H1 (cell line): ENCODE data around the gene FGF21. TPM values are rescaled to one million over a fixed set of nuclear protein-coding genes. Genes with fewer than 3 reads are reported as not detected.
A peak's percentile ranks its signal among the peaks of the same experiment; 100 is the strongest.

Source experiments
- CTCF ChIA-PET: fragments of 300-600 bp; sonication (Branson Sonifier 250); formaldehyde crosslinking; loops from one replicate; lab custom pipeline; 2021; ENCODE audit not compliant: partially characterized antibody; lab: Charles Lee
- POLR2A ChIA-PET: fragments of 300-600 bp; sonication (Branson Sonifier 250); formaldehyde crosslinking; loops from one replicate; lab custom pipeline; 2021; ENCODE audit warnings: inconsistent platforms; ENCODE audit not compliant: partially characterized antibody; lab: Charles Lee
- DNase-seq, 2 experiments: peaks; one replicate each; pipeline versions ENCODE4 v3.0.0 to v3.0.0-alpha.2; 2010 to 2022; ENCODE audit warnings: low spot score in 2 of 2, low read depth in 1 of 2, mixed read lengths in 1 of 2
- FAIRE-seq: peaks from 2 replicates; lab custom pipeline; 2011; peaks lifted over from hg19 to GRCh38; lab: Jason Lieb, UNC
- H2AFZ ChIP-seq: 2 replicates; pipeline ENCODE4 v1.8.1; 2012; ENCODE audit warnings: low read length, inconsistent platforms
- H2AK5ac ChIP-seq: 2 replicates; pipeline ENCODE4 v1.6.1; 2013; ENCODE audit warnings: low read depth, low read length
- H2BK120ac ChIP-seq: replicated peaks from 2 replicates; pipeline ENCODE3; 2013; ENCODE audit warnings: low read depth, low read length, inconsistent platforms
- H2BK12ac ChIP-seq: 2 replicates; pipeline ENCODE4 v1.6.1; 2013; ENCODE audit warnings: low read depth, low read length
- H2BK15ac ChIP-seq: 2 replicates; pipeline ENCODE4 v1.6.1; 2013; ENCODE audit warnings: low read length
- H2BK20ac ChIP-seq: 2 replicates; pipeline ENCODE4 v1.6.1; 2013; ENCODE audit warnings: low read length
- H2BK5ac ChIP-seq: 2 replicates; pipeline ENCODE4 v1.6.1; 2013; ENCODE audit warnings: low read depth, low read length
- H3K14ac ChIP-seq: 2 replicates; pipeline ENCODE4 v1.6.1; 2013; ENCODE audit warnings: inconsistent platforms; ENCODE audit not compliant: insufficient read length
- H3K18ac ChIP-seq: 2 replicates; pipeline ENCODE4 v1.6.1; 2013; ENCODE audit warnings: low read length; ENCODE audit errors: extremely low read depth
- H3K23ac ChIP-seq: 2 replicates; pipeline ENCODE4 v1.6.1; 2013; ENCODE audit warnings: inconsistent platforms; ENCODE audit not compliant: insufficient read length
- H3K23me2 ChIP-seq: 2 replicates; pipeline ENCODE4 v1.6.1; 2013; ENCODE audit warnings: low read depth, low read length
- H3K27ac ChIP-seq: 2 replicates; pipeline ENCODE4 v1.6.1; 2011; ENCODE audit warnings: low read depth, low read length, inconsistent platforms
- H3K27me3 ChIP-seq, 4 experiments: replicated peaks in 1 of 4; 1 replicate in 1 of 4; 2 replicates in 3 of 4; pipeline versions ENCODE4 v1.6.1 to v1.8.1; 2011 to 2013; ENCODE audit warnings: low read length in 3 of 4, mild to moderate bottlenecking in 3 of 4, inconsistent platforms in 2 of 4, mixed read lengths in 2 of 4, moderate library complexity in 1 of 4; ENCODE audit not compliant: control insufficient read depth in 3 of 4, insufficient read depth in 3 of 4; ENCODE audit errors: extremely low read depth in 1 of 4
- H3K36me3 ChIP-seq, 4 experiments: 2 replicates each; pipeline versions ENCODE4 v1.6.1 to v1.8.1; 2011 to 2013; ENCODE audit warnings: mild to moderate bottlenecking in 4 of 4, low read length in 3 of 4, moderate library complexity in 2 of 4, control low read depth in 1 of 4, inconsistent platforms in 1 of 4; ENCODE audit not compliant: insufficient read depth in 4 of 4, control insufficient read depth in 2 of 4
- H3K4ac ChIP-seq: replicated peaks from 2 replicates; pipeline ENCODE3; 2013; ENCODE audit warnings: low read length, low read depth, mixed read lengths, inconsistent platforms; ENCODE audit not compliant: insufficient read length
- H3K4me1 ChIP-seq, 4 experiments: replicated peaks in 1 of 4; 1 replicate in 1 of 4; 2 replicates in 3 of 4; pipeline versions ENCODE4 v1.6.1 to v1.8.1; 2011 to 2013; ENCODE audit warnings: low read length in 3 of 4, inconsistent platforms in 2 of 4, mixed read lengths in 1 of 4; ENCODE audit not compliant: insufficient read depth in 4 of 4, control insufficient read depth in 3 of 4
- H3K4me2 ChIP-seq, 2 experiments: 2 replicates each; pipeline versions ENCODE4 v1.6.1 to v1.8.1; 2011 to 2013; ENCODE audit warnings: low read depth in 2 of 2, low read length in 2 of 2, control low read depth in 1 of 2, inconsistent platforms in 1 of 2, mild to moderate bottlenecking in 1 of 2; ENCODE audit not compliant: insufficient read depth in 1 of 2
- H3K4me3 ChIP-seq, 4 experiments: fragments of 200-600, 300-600 bp in 1 of 4; sonication (generic), shearing (Covaris generic), sonication (Bioruptor Twin) in 1 of 4; 2 replicates each; pipeline versions ENCODE4 v1.5.1 to v1.8.1; 2011 to 2016; ENCODE audit warnings: low read length in 4 of 4, low read depth in 3 of 4, control low read depth in 2 of 4, inconsistent platforms in 2 of 4, mild to moderate bottlenecking in 2 of 4, mixed read lengths in 1 of 4, moderate library complexity in 1 of 4; ENCODE audit not compliant: insufficient read depth in 2 of 4; ENCODE audit errors: extremely low read depth in 1 of 4
- H3K56ac ChIP-seq: replicated peaks from 2 replicates; pipeline ENCODE3; 2013; ENCODE audit warnings: low read depth, mild to moderate bottlenecking, mixed read lengths, low read length, inconsistent platforms; ENCODE audit not compliant: insufficient read length
- H3K79me1 ChIP-seq: 2 replicates; pipeline ENCODE4 v1.6.1; 2013; ENCODE audit warnings: low read depth, low read length, control low read depth
- H3K79me2 ChIP-seq, 2 experiments: 2 replicates each; pipeline versions ENCODE4 v1.6.1 to v1.8.1; 2012 to 2013; ENCODE audit warnings: low read length in 2 of 2, mild to moderate bottlenecking in 2 of 2, inconsistent platforms in 1 of 2; ENCODE audit not compliant: insufficient read depth in 2 of 2, control insufficient read depth in 1 of 2
- H3K9ac ChIP-seq, 4 experiments: replicated peaks in 1 of 4; 1 replicate in 1 of 4; 2 replicates in 3 of 4; pipeline versions ENCODE4 v1.6.1 to v1.8.1; 2011 to 2013; ENCODE audit warnings: low read depth in 3 of 4, low read length in 3 of 4, control low read depth in 2 of 4, mild to moderate bottlenecking in 2 of 4, moderate library complexity in 2 of 4, inconsistent platforms in 1 of 4; ENCODE audit errors: extremely low read depth in 1 of 4
- H3K9me3 ChIP-seq, 2 experiments: 2 replicates each; pipeline versions ENCODE4 v1.6.1 to v1.8.1; 2012 to 2013; ENCODE audit warnings: mild to moderate bottlenecking in 2 of 2, moderate library complexity in 2 of 2, control low read depth in 1 of 2, inconsistent platforms in 1 of 2, low read depth in 1 of 2, low read length in 1 of 2, mixed read lengths in 1 of 2; ENCODE audit not compliant: insufficient read depth in 2 of 2
- H4K20me1 ChIP-seq, 2 experiments: replicated peaks in 1 of 2; 2 replicates each; pipeline versions ENCODE3 to v1.8.1; 2011 to 2013; ENCODE audit warnings: inconsistent platforms in 2 of 2, low read length in 2 of 2, mild to moderate bottlenecking in 1 of 2; ENCODE audit not compliant: insufficient read depth in 2 of 2, control insufficient read depth in 1 of 2
- H4K5ac ChIP-seq: 2 replicates; pipeline ENCODE4 v1.6.1; 2013; ENCODE audit warnings: low read length, low read depth, mixed read lengths, inconsistent platforms; ENCODE audit not compliant: insufficient read length
- H4K8ac ChIP-seq: 2 replicates; pipeline ENCODE4 v1.8.0; 2013; ENCODE audit warnings: mild to moderate bottlenecking, moderate library complexity, low read length, inconsistent platforms; ENCODE audit not compliant: insufficient read depth; ENCODE audit errors: extremely low read depth
- H4K91ac ChIP-seq: replicated peaks from 2 replicates; pipeline ENCODE3; 2013; ENCODE audit warnings: low read length, mixed read lengths, inconsistent platforms; ENCODE audit not compliant: insufficient read length
- BACH1 ChIP-seq: IDR thresholded peaks from 2 replicates; pipeline ENCODE4 v1.6.1; 2012; ENCODE audit warnings: low read length, improper control_type of control experiment
- KDM1A ChIP-seq: fragments of 200-600, 300-600 bp; sonication (generic); IDR thresholded peaks from 2 replicates; pipeline ENCODE4 v1.7.1; 2016; ENCODE audit warnings: mild to moderate bottlenecking, low read length, borderline replicate concordance
- MAFK ChIP-seq: IDR thresholded peaks from 2 replicates; pipeline ENCODE4 v1.6.1; 2012; ENCODE audit warnings: low read depth, mild to moderate bottlenecking, improper control_type of control experiment, low read length
- SAP30 ChIP-seq: fragments of 300-600 bp; sonication (generic); IDR thresholded peaks from 2 replicates; pipeline ENCODE4 v1.7.1; 2012; ENCODE audit warnings: low read length, moderate library complexity, mild to moderate bottlenecking, inconsistent platforms; ENCODE audit not compliant: insufficient read depth, insufficient replicate concordance
- TAF1 ChIP-seq: IDR thresholded peaks from 2 replicates; pipeline ENCODE4 v1.6.1; 2011; ENCODE audit warnings: mild to moderate bottlenecking, low read depth, low read length
- WGBS, 2 experiments: shearing (Covaris generic) in 1 of 2; methylation state at CpG; one replicate each; pipeline versions ENCODE4 v1.1.6 to v1.1.7; 2013 to 2015; ENCODE audit warnings: low lambda C conversion rate in 2 of 2, mixed read lengths in 2 of 2, inconsistent platforms in 1 of 2, low coverage in 1 of 2, missing lambda C conversion rate in 1 of 2; ENCODE audit not compliant: insufficient replicate concordance in 2 of 2, insufficient coverage in 1 of 2, insufficient read length in 1 of 2; ENCODE audit errors: extremely low coverage in 1 of 2, missing lambda C conversion rate in 1 of 2; 5-methylcytosine and 5-hydroxymethylcytosine counted together
- polyA plus RNA-seq, 7 experiments: library from polyadenylated mRNA; depleted of rRNA in 3 of 7; stranded (reverse) in 5 of 7; unstranded in 2 of 7; fragments of >200 nt in 5 of 7; fragments of 200-250 nt in 2 of 7; gene quantifications; 1 replicate in 5 of 7; 2 replicates in 1 of 7; 4 replicates in 1 of 7; pipeline versions ENCODE4 v1.2.1 to v1.2.3, GENCODE V29; 2011 to 2013; ENCODE audit warnings: missing spikeins in 2 of 7, mixed read lengths in 2 of 7
- total RNA-seq: library from RNA; stranded (reverse); fragmentation: NEBNext Ultra II Directional; extraction: Animal tissue kit (Norgen Biotek cat#: 25700); gene quantifications from 2 replicates; pipeline ENCODE4 v1.2.1, GENCODE V29; 2021

FGF21 gene
- total and polyA plus RNA-seq, 2 of the 8 experiments (the other 6 are each of a cell fraction or from before 2014, with no cell fraction given), result 0.48 to 0.80 TPM

- H3K27me3 ChIP-seq, result peaks cover 0 to 11% (median 0%) of the 10 kb centered on the region in 4 experiments; a peak in 3 of 7 replicates
- peak overlapping the region; percentile 36; the same call in 1 of the 2 replicates for H3K27ac ChIP-seq
- H3K36me3 ChIP-seq, result no peaks in the 10 kb centered on the region
- FAIRE-seq (no peak), DNase-seq (peak in 1 of 2 experiments; percentile 55)
- H3K4me1 ChIP-seq, result peaks cover 0 to 19% (median 13%) of the 10 kb centered on the region in 4 experiments; a peak in 6 of 7 replicates
- no peaks in the 10 kb centered on the region; the same call in 1 of the 2 replicates for H3K79me1 ChIP-seq
- TF ChIP-seq BACH1 (peak; percentile 85), SAP30 (no peak), KDM1A (no peak), TAF1 (no peak), MAFK (peak; percentile 83)
- H2BK120ac ChIP-seq, result no peak overlapping the region
- 0 out of 4 replicates have a peak, but pooled peaks cover 0 to 7% of the 10 kb centered on the region in 2 experiments for H3K79me2 ChIP-seq
- H2BK15ac ChIP-seq, result 0 out of 2 replicates have a peak overlapping the region, but pooled peaks have one; percentile 77
- H3K23ac ChIP-seq, result no peak overlapping the region
- H3K4ac ChIP-seq, result peak overlapping the region; percentile 12
- peak overlapping the region; percentile 74; the same call in 1 of the 2 replicates for H2BK5ac ChIP-seq
- ChIA-PET POLR2A (interaction anchor here (0.8 to 3.0 kb wide), 14 partner anchors 9 to 157 kb away, joined by 3 to 13 read pairs (median 4); partner anchors contain the start of gene PPP1R15A), CTCF (interaction anchor here (0.6 to 13.8 kb wide), 14 partner anchors 8 to 174 kb away, joined by 3 to 285 read pairs (median 5); partner anchors contain the start of genes FUT2 and HSD17B14)
- peaks cover 6% of the 10 kb centered on the region; the same call in 1 of the 2 replicates for H3K23me2 ChIP-seq
- peak overlapping the region; percentile 34 for H4K5ac ChIP-seq
- no peaks in the 10 kb centered on the region for H3K9me3 ChIP-seq
- 70% methylated on average over 14 of the region's 17 CpGs; no CpG with 5 or more reads in 1 of the 2 experiments for WGBS, 2 experiments
- H4K20me1 ChIP-seq, result peaks cover 0 to 1% of the 10 kb centered on the region in 2 experiments
- H2BK20ac ChIP-seq, result no peak overlapping the region
- peak overlapping the region; percentile 78 for H4K91ac ChIP-seq
- H3K56ac ChIP-seq, result no peak overlapping the region
- H2AK5ac ChIP-seq, result no peak overlapping the region
- no peak overlapping the region for H2AFZ ChIP-seq
- H2BK12ac ChIP-seq, result no peak overlapping the region; the same call in 1 of the 2 replicates
- peak overlapping the region; percentile 21 to 26; a peak in 1 of 4 replicates for H3K4me2 ChIP-seq
- no peak overlapping the region for H3K14ac ChIP-seq
- H4K8ac ChIP-seq, result peak overlapping the region; percentile 39; the same call in 1 of the 2 replicates
- H3K4me3 ChIP-seq, result peak overlapping the region in 1 of 4 experiments; percentile 3; a peak in 1 of 8 replicates
- no peak overlapping the region for H3K9ac ChIP-seq
- H3K18ac ChIP-seq, result peak overlapping the region; percentile 42; the same call in 1 of the 2 replicates
Observed at GRCh38 chr19:48806818-48807589, 51.7 kb downstream of the FGF21 start.
